ENCODE data around the gene FHIT. TPM values are rescaled to one million over a fixed set of nuclear protein-coding genes. Genes with fewer than 3 reads are reported as not detected.

The FHIT gene
- total and polyA plus RNA-seq, 2 of the 4 experiments (the other 2 are of a cell fraction): 0.07 TPM; not detected in 1

DNA sequence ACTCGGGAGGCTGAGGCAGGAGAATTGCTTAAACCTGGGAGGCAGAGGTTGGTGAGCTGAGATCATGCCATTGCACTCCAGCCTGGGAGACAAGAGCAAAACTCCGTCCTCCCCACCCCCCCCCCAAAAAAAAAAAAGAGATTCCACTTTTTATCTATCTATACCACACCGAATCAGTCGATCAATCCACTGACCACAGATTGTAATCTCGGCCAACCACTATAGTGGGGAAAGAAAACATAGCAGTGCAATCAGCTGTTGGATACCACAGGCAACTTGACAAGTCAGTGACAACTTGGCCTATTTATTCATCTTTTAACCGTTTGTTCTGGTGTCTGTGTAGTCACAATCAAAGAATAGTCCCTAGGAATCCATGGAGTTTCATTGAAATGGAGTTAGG is 299.2 kb downstream of the FHIT start:
- H2AK9ac ChIP-seq (replicated peaks; ENCODE audit: low read depth, low read length, poor library complexity): no peak overlapping the region
- H3K27ac ChIP-seq (ENCODE audit: insufficient read depth, low read length): no peak overlapping the region
- no peaks in the 10 kb centered on the region for H4K20me1 ChIP-seq (ENCODE audit: insufficient read depth, low read length)
- TF ChIP-seq, protein P1, sequence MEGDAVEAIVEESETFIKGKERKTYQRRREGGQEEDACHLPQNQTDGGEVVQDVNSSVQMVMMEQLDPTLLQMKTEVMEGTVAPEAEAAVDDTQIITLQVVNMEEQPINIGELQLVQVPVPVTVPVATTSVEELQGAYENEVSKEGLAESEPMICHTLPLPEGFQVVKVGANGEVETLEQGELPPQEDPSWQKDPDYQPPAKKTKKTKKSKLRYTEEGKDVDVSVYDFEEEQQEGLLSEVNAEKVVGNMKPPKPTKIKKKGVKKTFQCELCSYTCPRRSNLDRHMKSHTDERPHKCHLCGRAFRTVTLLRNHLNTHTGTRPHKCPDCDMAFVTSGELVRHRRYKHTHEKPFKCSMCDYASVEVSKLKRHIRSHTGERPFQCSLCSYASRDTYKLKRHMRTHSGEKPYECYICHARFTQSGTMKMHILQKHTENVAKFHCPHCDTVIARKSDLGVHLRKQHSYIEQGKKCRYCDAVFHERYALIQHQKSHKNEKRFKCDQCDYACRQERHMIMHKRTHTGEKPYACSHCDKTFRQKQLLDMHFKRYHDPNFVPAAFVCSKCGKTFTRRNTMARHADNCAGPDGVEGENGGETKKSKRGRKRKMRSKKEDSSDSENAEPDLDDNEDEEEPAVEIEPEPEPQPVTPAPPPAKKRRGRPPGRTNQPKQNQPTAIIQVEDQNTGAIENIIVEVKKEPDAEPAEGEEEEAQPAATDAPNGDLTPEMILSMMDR (conservative IDR thresholded peaks at IDR 0.05; ENCODE audit: low read depth, low read length): no peak
- TF ChIP-seq BHLHE40 (IDR thresholded peaks at IDR 0.05; ENCODE audit: low read depth, low read length) (no peak), POLR2A (IDR thresholded peaks at IDR 0.05; ENCODE audit: low read depth, low read length) (no peak), RCOR1 (IDR thresholded peaks at IDR 0.05; ENCODE audit: insufficient replicate concordance, low read length) (no peak), NFE2L2 (IDR thresholded peaks at IDR 0.05; ENCODE audit: low read depth, low read length) (no peak), SMC3 (IDR thresholded peaks at IDR 0.05; ENCODE audit: low read depth, low read length) (no peak), MAFK (IDR thresholded peaks at IDR 0.05; ENCODE audit: low read depth, low read length) (no peak), USF2 (IDR thresholded peaks at IDR 0.05; ENCODE audit: low read depth, low read length) (no peak), CEBPB (IDR thresholded peaks at IDR 0.05; ENCODE audit: low read depth, low read length) (no peak), MAZ (IDR thresholded peaks at IDR 0.05; ENCODE audit: borderline replicate concordance, low read depth, low read length) (no peak), MXI1 (IDR thresholded peaks at IDR 0.05; ENCODE audit: borderline replicate concordance, low read depth, low read length) (no peak), RAD21 (IDR thresholded peaks at IDR 0.05; ENCODE audit: low read length) (no peak), RFX5 (IDR thresholded peaks at IDR 0.05; ENCODE audit: low read depth, low read length) (no peak), CHD1 (IDR thresholded peaks at IDR 0.05; ENCODE audit: low read depth, low read length) (no peak), FOS (IDR thresholded peaks at IDR 0.05; ENCODE audit: low read depth, low read length) (no peak)
- TF ChIP-seq, protein P2, sequence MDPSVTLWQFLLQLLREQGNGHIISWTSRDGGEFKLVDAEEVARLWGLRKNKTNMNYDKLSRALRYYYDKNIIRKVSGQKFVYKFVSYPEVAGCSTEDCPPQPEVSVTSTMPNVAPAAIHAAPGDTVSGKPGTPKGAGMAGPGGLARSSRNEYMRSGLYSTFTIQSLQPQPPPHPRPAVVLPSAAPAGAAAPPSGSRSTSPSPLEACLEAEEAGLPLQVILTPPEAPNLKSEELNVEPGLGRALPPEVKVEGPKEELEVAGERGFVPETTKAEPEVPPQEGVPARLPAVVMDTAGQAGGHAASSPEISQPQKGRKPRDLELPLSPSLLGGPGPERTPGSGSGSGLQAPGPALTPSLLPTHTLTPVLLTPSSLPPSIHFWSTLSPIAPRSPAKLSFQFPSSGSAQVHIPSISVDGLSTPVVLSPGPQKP (IDR thresholded peaks at IDR 0.05; ENCODE audit: borderline replicate concordance, low read depth, low read length): no peak
- DNase-seq (no peak), ATAC-seq (ENCODE audit: low read depth) (no peak)
- H4K91ac ChIP-seq (ENCODE audit: insufficient read depth, low read depth, low read length): no peak overlapping the region
- H3K23ac ChIP-seq (ENCODE audit: low read depth, low read length): no peak overlapping the region
- H3K4me1 ChIP-seq (ENCODE audit: control insufficient read depth, insufficient read depth, low read length): no peaks in the 10 kb centered on the region
- no peak overlapping the region for H4K8ac ChIP-seq (ENCODE audit: low read depth in 2 of 2, low read length in 2 of 2)
- H4K5ac ChIP-seq (ENCODE audit: low read depth, low read length): no peak overlapping the region
- peaks cover 4% of the 10 kb centered on the region; the same call in 1 of the 2 replicates for H3K9me3 ChIP-seq (ENCODE audit: control insufficient read depth, insufficient read depth, low read length)
- H3K36me3 ChIP-seq (ENCODE audit: control insufficient read depth, insufficient read depth, low read length): no peaks in the 10 kb centered on the region
- WGBS, 2 experiments (ENCODE audit: extremely low coverage in 2 of 2, insufficient read length in 1 of 2): no CpG with 5 or more reads among the region's 6 CpGs
- H2AK5ac ChIP-seq (ENCODE audit: low read depth, low read length): no peak overlapping the region
- in situ Hi-C loops (cut with MboI; ENCODE audit: low sequenced_read_pairs): no loop called here
- intact Hi-C loops (cut with micrococcal nuclease): no loop called here
- no peak overlapping the region for H3K4me3 ChIP-seq (ENCODE audit: insufficient read depth, low read depth, low read length)
- no peak overlapping the region for H3K56ac ChIP-seq (ENCODE audit: extremely low read depth, insufficient read depth, low read length)
- no TSS peak for BruUV-seq (replicated peaks)
- no peak overlapping the region for H3K18ac ChIP-seq (ENCODE audit: low read depth, low read length)
- H3K14ac ChIP-seq (replicated peaks; ENCODE audit: low read depth, low read length): no peak overlapping the region
- H2BK5ac ChIP-seq (ENCODE audit: low read depth, low read length, poor library complexity, severe bottlenecking): no peak overlapping the region
- H2AFZ ChIP-seq (replicated peaks; ENCODE audit: low read length, poor library complexity): no peak overlapping the region
- H2BK120ac ChIP-seq (ENCODE audit: low read depth, low read length): no peak overlapping the region
- H3K4ac ChIP-seq (ENCODE audit: low read depth, low read length): no peak overlapping the region
- H3K9me1 ChIP-seq (ENCODE audit: insufficient read depth, low read length): no peaks in the 10 kb centered on the region
- H2BK15ac ChIP-seq (ENCODE audit: low read depth, low read length): no peak overlapping the region
- dilution Hi-C loops (cut with HindIII; ENCODE audit: low sequenced_read_pairs, unreplicated experiment): no loop called here
- no peak overlapping the region for H3K9ac ChIP-seq (ENCODE audit: low read depth, low read length)
- ChIA-PET POLR2A (ENCODE audit: unreplicated experiment) (no interaction called here), CTCF (interaction anchor here (0.7 kb wide), 1 partner anchor 133 kb away, joined by 3 read pairs; no protein-coding TSS in a partner anchor)
- H3K27me3 ChIP-seq (ENCODE audit: control insufficient read depth, insufficient read depth, low read length): no peaks in the 10 kb centered on the region
- no peak overlapping the region for H2BK20ac ChIP-seq (ENCODE audit: low read depth, low read length)
- H3K79me1 ChIP-seq (ENCODE audit: low read depth in 1 of 2, low read length in 2 of 2): no peaks in the 10 kb centered on the region
- H3K4me2 ChIP-seq (ENCODE audit: low read depth, low read length): no peak overlapping the region
